ENCODE measurements around the gene CENPB.
A peak's percentile ranks its signal among the peaks of the same experiment; 100 is the strongest.

CENPB gene

GRCh38 chr20:3744806-3745685 lies 41.5 kb downstream of the CENPB start:
- peak; percentile 58 for DNase-seq

GRCh38 chr20:3744037-3744436 lies 42.5 kb downstream of the CENPB start:
- no peak for DNase-seq

GRCh38 chr20:3743251-3743650 lies 43.3 kb downstream of the CENPB start:
- DNase-seq: no peak

- no peak for DNase-seq
Observed at GRCh38 chr20:3741836-3742458, 44.6 kb downstream of the CENPB start.

- DNase-seq: no peak
Observed at GRCh38 chr20:3740615-3741301, 45.8 kb downstream of the CENPB start.

GRCh38 chr20:3739926-3740451 lies 46.6 kb downstream of the CENPB start:
- DNase-seq: no peak

- no peak for DNase-seq
Observed at GRCh38 chr20:3739054-3739925, 47.2 kb downstream of the CENPB start.

- DNase-seq: no peak
Observed at GRCh38 chr20:3738111-3739053, 48.2 kb downstream of the CENPB start.

- DNase-seq: no peak
Observed at GRCh38 chr20:3735768-3736167, 50.8 kb downstream of the CENPB start.

GRCh38 chr20:3734111-3734843 lies 52.3 kb downstream of the CENPB start:
- DNase-seq: no peak

All from NCI-H2171 (cell line).